ENCODE results near the gene TENM3. TPM values are rescaled to one million over a fixed set of nuclear protein-coding genes. Genes with fewer than 3 reads are reported as not detected.

The TENM3 gene
- total RNA-seq, 1 experiment from 2014 or later: 54.1 TPM

- no peak for DNase-seq (ENCODE audit: low read depth)
Measured at GRCh38 chr4:182507805-182508204, 264.6 kb downstream of the TENM3 start.

GRCh38 chr4:182510836-182511235, 267.6 kb downstream of the TENM3 start:
- DNase-seq (ENCODE audit: low read depth): no peak

GRCh38 chr4:182513587-182514291, 270.5 kb downstream of the TENM3 start:
- no peak for DNase-seq (ENCODE audit: low read depth)

GRCh38 chr4:182518421-182518820, 275.2 kb downstream of the TENM3 start:
- DNase-seq (ENCODE audit: low read depth): no peak

GRCh38 chr4:182519528-182519927, 276.3 kb downstream of the TENM3 start:
- DNase-seq (ENCODE audit: low read depth): no peak

- DNase-seq (ENCODE audit: low read depth): no peak
Measured at GRCh38 chr4:182521011-182521410, 277.8 kb downstream of the TENM3 start.

- DNase-seq (ENCODE audit: low read depth): no peak
Measured at GRCh38 chr4:182528819-182529218, 285.6 kb downstream of the TENM3 start.

GRCh38 chr4:182530451-182530850, 287.2 kb downstream of the TENM3 start:
- DNase-seq (ENCODE audit: low read depth): no peak

- no peak for DNase-seq (ENCODE audit: low read depth)
Measured at GRCh38 chr4:182531555-182532162, 288.5 kb downstream of the TENM3 start.

- no peak for DNase-seq (ENCODE audit: low read depth)
Measured at GRCh38 chr4:182532441-182532840, 289.2 kb downstream of the TENM3 start.

GRCh38 chr4:182533964-182534363, 290.8 kb downstream of the TENM3 start:
- DNase-seq (ENCODE audit: low read depth): peak; percentile 74

- DNase-seq (ENCODE audit: low read depth): no peak
Measured at GRCh38 chr4:182536221-182536811, 293.1 kb downstream of the TENM3 start.

GRCh38 chr4:182537031-182537795, 294.0 kb downstream of the TENM3 start:
- no peak for DNase-seq (ENCODE audit: low read depth)

GRCh38 chr4:182538031-182538430, 294.8 kb downstream of the TENM3 start:
- no peak for DNase-seq (ENCODE audit: low read depth)

GRCh38 chr4:182540496-182540895, 297.3 kb downstream of the TENM3 start:
- DNase-seq (ENCODE audit: low read depth): no peak

- no peak for DNase-seq (ENCODE audit: low read depth)
Measured at GRCh38 chr4:182547435-182547834, 304.2 kb downstream of the TENM3 start.

GRCh38 chr4:182548156-182548555, 305.0 kb downstream of the TENM3 start:
- no peak for DNase-seq (ENCODE audit: low read depth)

- DNase-seq (ENCODE audit: low read depth): no peak
Measured at GRCh38 chr4:182549356-182549755, 306.2 kb downstream of the TENM3 start.

GRCh38 chr4:182552948-182553347, 309.7 kb downstream of the TENM3 start:
- no peak for DNase-seq (ENCODE audit: low read depth)

GRCh38 chr4:182553653-182554052, 310.5 kb downstream of the TENM3 start:
- no peak for DNase-seq (ENCODE audit: low read depth)

- no peak for DNase-seq (ENCODE audit: low read depth)
Measured at GRCh38 chr4:182554736-182555135, 311.5 kb downstream of the TENM3 start.

GRCh38 chr4:182555997-182556418, 312.8 kb downstream of the TENM3 start:
- peak; percentile 8 for DNase-seq (ENCODE audit: low read depth)

Measured in HT1080 (cell line).